ENCODE data around the gene PCDH12.

- no peak for TF ChIP-seq CTCF (IDR thresholded peaks at IDR 0.05; ENCODE audit: poor library complexity)
- TF ChIP-seq EZH2 (IDR thresholded peaks at IDR 0.05; ENCODE audit: borderline replicate concordance), result no peak
- no peak for TF ChIP-seq EZH2phosphoT487 (IDR thresholded peaks at IDR 0.05; ENCODE audit: low read depth, severe bottlenecking, unreplicated experiment)
Measured at GRCh38 chr5:141994511-141995136, 36.6 kb upstream of the PCDH12 start.

Data from hepatocyte (in vitro differentiated cells).